NCI-H2196 (cell line): ENCODE results near the gene SLC6A7.

Experiments used
- DNase-seq: peaks from one replicate; lab custom pipeline; 2025; ENCODE audit not compliant: unreplicated experiment; lab: John Stamatoyannopoulos, UW

SLC6A7 gene

GRCh38 chr5:150189728-150190502 is at the start of gene SLC6A7:
Gene SLC6A7, plus strand, starts transcription at chr5:150190062. Its CDS starts 266 bp downstream, at chr5:150190328.
- no peak for DNase-seq

- no peak for DNase-seq
Observed at GRCh38 chr5:150140830-150141229, 49.0 kb upstream of the SLC6A7 start.

- no peak for DNase-seq
Observed at GRCh38 chr5:150141544-150142184, 48.2 kb upstream of the SLC6A7 start.

- DNase-seq: no peak
Observed at GRCh38 chr5:150142185-150142958, 47.5 kb upstream of the SLC6A7 start.

- no peak for DNase-seq
Observed at GRCh38 chr5:150142959-150143349, 46.9 kb upstream of the SLC6A7 start.

GRCh38 chr5:150143350-150144245 is 46.3 kb upstream of the SLC6A7 start:
- DNase-seq: no peak

GRCh38 chr5:150144246-150144801 is 45.5 kb upstream of the SLC6A7 start:
- DNase-seq: no peak

GRCh38 chr5:150144879-150145278 is 45.0 kb upstream of the SLC6A7 start:
- DNase-seq: no peak

GRCh38 chr5:150146235-150146634 is 43.6 kb upstream of the SLC6A7 start:
- no peak for DNase-seq

GRCh38 chr5:150146862-150147601 is 42.8 kb upstream of the SLC6A7 start:
- DNase-seq: no peak

GRCh38 chr5:150147670-150148069 is 42.2 kb upstream of the SLC6A7 start:
- DNase-seq: no peak

- no peak for DNase-seq
Observed at GRCh38 chr5:150148117-150148927, 41.5 kb upstream of the SLC6A7 start.

- DNase-seq: no peak
Observed at GRCh38 chr5:150149618-150150017, 40.2 kb upstream of the SLC6A7 start.

GRCh38 chr5:150152636-150153462 is 37.0 kb upstream of the SLC6A7 start:
- no peak for DNase-seq

GRCh38 chr5:150153483-150153882 is 36.4 kb upstream of the SLC6A7 start:
- no peak for DNase-seq

GRCh38 chr5:150153957-150154617 is 35.8 kb upstream of the SLC6A7 start:
- DNase-seq: no peak

GRCh38 chr5:150154618-150155128 is 35.2 kb upstream of the SLC6A7 start:
- no peak for DNase-seq
